ENCODE data around the gene SYNPO.

SYNPO gene

DNA sequence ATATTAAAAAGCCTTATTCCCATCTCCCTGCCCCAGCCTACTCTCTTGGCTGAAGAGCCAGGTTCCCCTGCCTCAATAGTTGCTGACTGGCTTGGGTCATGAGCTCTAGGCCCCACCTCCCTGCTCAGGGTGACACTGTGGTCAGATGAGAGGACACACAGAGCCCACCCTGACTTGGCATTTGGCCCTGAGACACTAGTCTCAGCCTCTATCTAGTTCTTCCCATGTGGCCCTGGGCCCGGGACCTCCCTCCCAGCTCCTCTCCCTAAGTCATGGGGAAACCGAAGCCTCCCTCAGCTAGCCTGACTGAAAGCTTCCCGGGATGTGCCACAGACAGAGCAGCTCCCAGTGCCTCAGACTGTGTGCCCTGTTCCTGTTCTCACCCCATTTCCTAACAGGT, 14.8 kb downstream of the SYNPO start:
- ATAC-seq (ENCODE audit: low read depth) = no peak
- no peak overlapping the region for H3K4me3 ChIP-seq (ENCODE audit: severe bottlenecking)
- no peaks in the 10 kb centered on the region for H3K4me1 ChIP-seq (ENCODE audit: insufficient read depth, poor library complexity, severe bottlenecking)
- H3K27ac ChIP-seq (ENCODE audit: poor library complexity, severe bottlenecking) = no peak overlapping the region
- DNase-seq (ENCODE audit: low spot score) = no peak
- no peak for TF ChIP-seq CTCF (IDR thresholded peaks at IDR 0.05; ENCODE audit: poor library complexity, severe bottlenecking)
- 0 out of 2 replicates have a peak, but pooled peaks cover 10% of the 10 kb centered on the region for H3K36me3 ChIP-seq (ENCODE audit: low read depth)
- H3K9me3 ChIP-seq (ENCODE audit: severe bottlenecking) = no peaks in the 10 kb centered on the region
- H3K27me3 ChIP-seq (ENCODE audit: insufficient read depth, poor library complexity, severe bottlenecking) = no peaks in the 10 kb centered on the region

DNA sequence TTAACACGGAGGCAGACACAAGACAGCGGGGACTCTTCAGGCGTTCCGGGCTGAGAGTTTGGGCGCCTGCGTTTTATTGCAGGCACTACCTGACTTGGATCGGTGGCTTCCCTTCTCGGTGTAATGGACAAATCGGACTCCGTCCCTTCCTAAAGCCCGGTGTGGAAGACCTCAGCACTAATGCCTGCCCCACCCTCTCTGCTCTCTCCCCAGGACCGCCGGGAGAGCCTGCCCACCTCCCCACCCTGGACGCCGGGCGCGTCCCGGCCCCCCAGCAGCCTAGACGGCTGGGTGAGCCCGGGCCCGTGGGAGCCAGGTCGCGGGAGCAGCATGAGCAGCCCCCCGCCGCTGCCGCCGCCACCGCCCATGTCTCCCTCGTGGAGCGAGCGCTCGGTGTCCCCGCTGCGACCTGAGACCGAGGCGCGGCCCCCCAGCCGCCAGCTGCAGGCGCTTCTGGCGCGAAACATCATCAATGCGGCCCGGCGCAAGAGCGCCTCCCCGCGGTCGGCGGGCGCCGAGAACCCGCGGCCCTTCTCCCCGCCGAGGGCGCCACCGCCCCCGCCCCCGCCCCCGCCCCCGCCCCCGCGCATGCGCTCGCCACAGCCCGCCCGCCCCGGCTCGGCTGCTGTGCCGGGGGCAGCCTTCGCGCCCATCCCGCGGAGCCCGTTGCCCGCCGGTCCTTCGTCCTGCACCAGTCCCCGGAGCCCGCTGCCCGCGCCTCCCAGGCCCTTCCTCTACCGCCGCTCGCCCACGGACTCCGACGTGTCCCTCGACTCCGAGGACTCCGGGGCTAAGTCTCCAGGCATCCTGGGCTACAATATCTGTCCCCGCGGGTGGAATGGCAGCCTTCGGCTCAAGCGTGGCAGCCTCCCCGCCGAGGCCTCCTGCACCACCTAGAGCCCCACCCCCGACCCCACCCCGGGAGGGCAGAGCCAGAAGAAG, 16.0 kb downstream of the SYNPO start:
- DNase-seq (ENCODE audit: low spot score) = no peak
- Histone ChIP-seq H3K4me3 (ENCODE audit: severe bottlenecking) (peak overlapping the region; percentile 36), H3K27ac (ENCODE audit: poor library complexity, severe bottlenecking) (no peak overlapping the region), H3K9me3 (ENCODE audit: severe bottlenecking) (no peaks in the 10 kb centered on the region), H3K36me3 (ENCODE audit: low read depth) (no peaks in the 10 kb centered on the region), H3K4me1 (ENCODE audit: insufficient read depth, poor library complexity, severe bottlenecking) (no peaks in the 10 kb centered on the region), H3K27me3 (ENCODE audit: insufficient read depth, poor library complexity, severe bottlenecking) (no peaks in the 10 kb centered on the region)
- peak; percentile 97 for TF ChIP-seq CTCF (IDR thresholded peaks at IDR 0.05; ENCODE audit: poor library complexity, severe bottlenecking)
- ATAC-seq (ENCODE audit: low read depth) = peak; percentile 59

DNA sequence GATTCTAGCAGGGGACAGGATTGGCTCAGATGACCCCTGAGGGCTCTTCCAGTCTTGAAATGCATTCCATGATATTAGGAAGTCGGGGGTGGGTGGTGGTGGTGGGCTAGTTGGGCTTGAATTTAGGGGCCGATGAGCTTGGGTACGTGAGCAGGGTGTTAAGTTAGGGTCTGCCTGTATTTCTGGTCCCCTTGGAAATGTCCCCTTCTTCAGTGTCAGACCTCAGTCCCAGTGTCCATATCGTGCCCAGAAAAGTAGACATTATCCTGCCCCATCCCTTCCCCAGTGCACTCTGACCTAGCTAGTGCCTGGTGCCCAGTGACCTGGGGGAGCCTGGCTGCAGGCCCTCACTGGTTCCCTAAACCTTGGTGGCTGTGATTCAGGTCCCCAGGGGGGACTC, 17.7 kb downstream of the SYNPO start:
- TF ChIP-seq CTCF (IDR thresholded peaks at IDR 0.05; ENCODE audit: poor library complexity, severe bottlenecking) = no peak

GRCh38 chr5:150658699-150659265, 18.3 kb downstream of the SYNPO start:
- TF ChIP-seq CTCF (IDR thresholded peaks at IDR 0.05; ENCODE audit: poor library complexity, severe bottlenecking) = no peak
- Histone ChIP-seq H3K27ac (ENCODE audit: poor library complexity, severe bottlenecking) (no peak overlapping the region), H3K9me3 (ENCODE audit: severe bottlenecking) (no peaks in the 10 kb centered on the region), H3K36me3 (ENCODE audit: low read depth) (no peaks in the 10 kb centered on the region), H3K27me3 (ENCODE audit: insufficient read depth, poor library complexity, severe bottlenecking) (no peaks in the 10 kb centered on the region), H3K4me3 (ENCODE audit: severe bottlenecking) (no peak overlapping the region), H3K4me1 (ENCODE audit: insufficient read depth, poor library complexity, severe bottlenecking) (no peaks in the 10 kb centered on the region)
- ATAC-seq (ENCODE audit: low read depth) = no peak
- no peak for DNase-seq (ENCODE audit: low spot score)

More for the DNA sequence above, 17.7 kb downstream of the SYNPO start:
- DNase-seq (ENCODE audit: low spot score) (no peak), ATAC-seq (ENCODE audit: low read depth) (no peak)
- no peaks in the 10 kb centered on the region for H3K9me3 ChIP-seq (ENCODE audit: severe bottlenecking)
- H3K27me3 ChIP-seq (ENCODE audit: insufficient read depth, poor library complexity, severe bottlenecking) = no peaks in the 10 kb centered on the region
- no peaks in the 10 kb centered on the region for H3K36me3 ChIP-seq (ENCODE audit: low read depth)
- H3K4me3 ChIP-seq (ENCODE audit: severe bottlenecking) = no peak overlapping the region
- no peak overlapping the region for H3K27ac ChIP-seq (ENCODE audit: poor library complexity, severe bottlenecking)
- no peaks in the 10 kb centered on the region for H3K4me1 ChIP-seq (ENCODE audit: insufficient read depth, poor library complexity, severe bottlenecking)

Data from RWPE2 (cell line).